ENCODE data around the gene TTLL3.

TTLL3 gene

DNA sequence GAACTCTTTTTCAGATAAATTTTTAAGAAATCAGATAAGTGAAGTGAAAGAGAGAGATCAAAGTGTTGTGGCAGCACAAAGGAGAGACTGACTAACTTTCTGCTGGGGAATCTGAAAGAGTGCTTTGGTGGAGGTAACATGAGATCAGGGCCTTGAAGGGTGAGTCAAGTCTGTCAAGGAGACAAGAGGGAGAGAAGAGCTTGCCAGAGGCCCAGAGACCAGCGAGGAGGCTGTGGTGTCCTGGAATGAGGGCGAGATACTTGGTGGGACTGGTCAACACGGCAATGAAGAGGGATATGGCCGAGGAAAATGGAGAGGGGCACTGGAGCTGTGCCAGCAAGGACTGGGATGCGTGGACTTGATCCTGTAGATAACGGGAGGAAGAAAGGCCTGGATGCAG is 22.3 kb upstream of the TTLL3 start:
- Histone ChIP-seq H3K36me3 (ENCODE audit: insufficient read depth, insufficient read length, low read length) (peaks cover 72% of the 10 kb centered on the region), H3K4me1 (ENCODE audit: insufficient read depth, insufficient read length) (peaks cover 4% of the 10 kb centered on the region), H3K27me3 (ENCODE audit: insufficient read depth, insufficient read length) (no peaks in the 10 kb centered on the region), H3K9ac (ENCODE audit: insufficient read length, low read depth) (no peak overlapping the region), H3K4me3 (ENCODE audit: insufficient read length, low read depth) (no peak overlapping the region), H3K9me3 (ENCODE audit: insufficient read depth, low read length) (no peaks in the 10 kb centered on the region)
- TF ChIP-seq ZNF274 (IDR thresholded peaks at IDR 0.05; ENCODE audit: low read depth, low read length) (no peak), SUZ12 (IDR thresholded peaks at IDR 0.05; ENCODE audit: extremely low read depth, insufficient read depth, insufficient read length) (no peak), YY1 (IDR thresholded peaks at IDR 0.05; ENCODE audit: insufficient read depth, insufficient read length) (no peak)
- DNase-seq (ENCODE audit: low read depth, low spot score), result no peak

- Histone ChIP-seq H3K27me3 (ENCODE audit: insufficient read depth, insufficient read length) (no peaks in the 10 kb centered on the region), H3K4me1 (ENCODE audit: insufficient read depth, insufficient read length) (no peaks in the 10 kb centered on the region), H3K4me3 (ENCODE audit: insufficient read length, low read depth) (no peak overlapping the region), H3K9ac (ENCODE audit: insufficient read length, low read depth) (peak overlapping the region; percentile 87), H3K36me3 (ENCODE audit: insufficient read depth, insufficient read length, low read length) (peaks cover 59% of the 10 kb centered on the region), H3K9me3 (ENCODE audit: insufficient read depth, low read length) (no peaks in the 10 kb centered on the region)
- no peak for DNase-seq (ENCODE audit: low read depth, low spot score)
- TF ChIP-seq SUZ12 (IDR thresholded peaks at IDR 0.05; ENCODE audit: extremely low read depth, insufficient read depth, insufficient read length) (no peak), YY1 (IDR thresholded peaks at IDR 0.05; ENCODE audit: insufficient read depth, insufficient read length) (no peak), ZNF274 (IDR thresholded peaks at IDR 0.05; ENCODE audit: low read depth, low read length) (no peak)
These were observed 18.9 kb upstream of the TTLL3 start for GRCh38 chr3:9791127-9791526.

DNA sequence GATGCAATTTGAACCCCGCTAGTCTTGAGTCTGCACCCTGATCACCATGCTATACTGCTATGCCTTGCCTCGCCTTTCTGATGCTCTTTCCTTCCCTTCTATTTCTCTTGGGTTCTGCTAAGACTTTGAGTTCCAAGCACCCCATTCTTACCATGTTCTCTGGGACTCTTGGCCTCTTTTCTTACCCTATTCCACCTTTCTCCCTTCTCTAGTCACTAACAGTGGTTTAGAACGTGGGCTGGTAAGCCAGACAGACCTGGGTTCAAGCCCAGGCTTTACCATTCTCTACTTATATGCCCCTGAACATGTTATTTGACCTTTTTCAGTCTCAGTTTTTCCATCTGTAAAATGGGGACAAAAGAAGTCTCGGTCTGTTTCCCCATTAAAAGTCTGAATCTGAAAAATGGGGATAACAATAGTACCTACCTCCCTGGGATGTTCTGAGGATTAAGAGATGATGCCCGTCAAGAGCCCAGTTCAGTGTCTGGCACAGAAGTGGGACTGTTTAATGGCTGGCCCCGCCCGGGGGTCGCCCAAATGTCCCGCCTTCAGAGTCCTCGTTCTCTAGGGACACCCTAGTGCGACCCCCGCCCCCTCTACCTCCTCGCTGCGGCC is 18.2 kb upstream of the TTLL3 start:
- peaks cover 58% of the 10 kb centered on the region for H3K36me3 ChIP-seq (ENCODE audit: insufficient read depth, insufficient read length, low read length)

GRCh38 chr3:9792405-9793160 is 17.5 kb upstream of the TTLL3 start, which contains the start of the genes ARPC4 and TADA3:
TSS of gene ARPC4 (plus strand) at chr3:9793082. CDS start at chr3:9793122, 40 bp downstream.
TSS of gene TADA3 (minus strand) at chr3:9792473. CDS start at chr3:9791466, 1,007 bp downstream.
- H3K4me1 ChIP-seq (ENCODE audit: insufficient read depth, insufficient read length), result no peaks in the 10 kb centered on the region
- peak; percentile 95 for DNase-seq (ENCODE audit: low read depth, low spot score)
- H3K36me3 ChIP-seq (ENCODE audit: insufficient read depth, insufficient read length, low read length), result peaks cover 58% of the 10 kb centered on the region
- H3K9me3 ChIP-seq (ENCODE audit: insufficient read depth, low read length), result no peaks in the 10 kb centered on the region
- TF ChIP-seq ZNF274 (IDR thresholded peaks at IDR 0.05; ENCODE audit: low read depth, low read length) (no peak), SUZ12 (IDR thresholded peaks at IDR 0.05; ENCODE audit: extremely low read depth, insufficient read depth, insufficient read length) (no peak), YY1 (IDR thresholded peaks at IDR 0.05; ENCODE audit: insufficient read depth, insufficient read length) (no peak)
- H3K9ac ChIP-seq (ENCODE audit: insufficient read length, low read depth), result peak within 1 kb of the TSS; percentile 87
- no peaks in the 10 kb centered on the region for H3K27me3 ChIP-seq (ENCODE audit: insufficient read depth, insufficient read length)
- H3K4me3 ChIP-seq (ENCODE audit: insufficient read length, low read depth), result peak within 1 kb of the TSS; percentile 93

More for the DNA sequence above, 18.2 kb upstream of the TTLL3 start:
- DNase-seq (ENCODE audit: low read depth, low spot score), result no peak
- Histone ChIP-seq H3K9me3 (ENCODE audit: insufficient read depth, low read length) (no peaks in the 10 kb centered on the region), H3K27me3 (ENCODE audit: insufficient read depth, insufficient read length) (no peaks in the 10 kb centered on the region), H3K4me1 (ENCODE audit: insufficient read depth, insufficient read length) (no peaks in the 10 kb centered on the region), H3K9ac (ENCODE audit: insufficient read length, low read depth) (peak overlapping the region; percentile 87), H3K4me3 (ENCODE audit: insufficient read length, low read depth) (peak overlapping the region; percentile 93)
- TF ChIP-seq YY1 (IDR thresholded peaks at IDR 0.05; ENCODE audit: insufficient read depth, insufficient read length) (no peak), SUZ12 (IDR thresholded peaks at IDR 0.05; ENCODE audit: extremely low read depth, insufficient read depth, insufficient read length) (no peak), ZNF274 (IDR thresholded peaks at IDR 0.05; ENCODE audit: low read depth, low read length) (no peak)

GRCh38 chr3:9793161-9793781 is 16.8 kb upstream of the TTLL3 start:
- DNase-seq (ENCODE audit: low read depth, low spot score), result no peak
- no peaks in the 10 kb centered on the region for H3K4me1 ChIP-seq (ENCODE audit: insufficient read depth, insufficient read length)
- H3K27me3 ChIP-seq (ENCODE audit: insufficient read depth, insufficient read length), result no peaks in the 10 kb centered on the region
- H3K9me3 ChIP-seq (ENCODE audit: insufficient read depth, low read length), result no peaks in the 10 kb centered on the region
- TF ChIP-seq YY1 (IDR thresholded peaks at IDR 0.05; ENCODE audit: insufficient read depth, insufficient read length), result no peak
- TF ChIP-seq SUZ12 (IDR thresholded peaks at IDR 0.05; ENCODE audit: extremely low read depth, insufficient read depth, insufficient read length), result no peak
- TF ChIP-seq ZNF274 (IDR thresholded peaks at IDR 0.05; ENCODE audit: low read depth, low read length), result no peak
- peaks cover 61% of the 10 kb centered on the region for H3K36me3 ChIP-seq (ENCODE audit: insufficient read depth, insufficient read length, low read length)
- H3K9ac ChIP-seq (ENCODE audit: insufficient read length, low read depth), result peak overlapping the region; percentile 87
- peak overlapping the region; percentile 93 for H3K4me3 ChIP-seq (ENCODE audit: insufficient read length, low read depth)

DNA sequence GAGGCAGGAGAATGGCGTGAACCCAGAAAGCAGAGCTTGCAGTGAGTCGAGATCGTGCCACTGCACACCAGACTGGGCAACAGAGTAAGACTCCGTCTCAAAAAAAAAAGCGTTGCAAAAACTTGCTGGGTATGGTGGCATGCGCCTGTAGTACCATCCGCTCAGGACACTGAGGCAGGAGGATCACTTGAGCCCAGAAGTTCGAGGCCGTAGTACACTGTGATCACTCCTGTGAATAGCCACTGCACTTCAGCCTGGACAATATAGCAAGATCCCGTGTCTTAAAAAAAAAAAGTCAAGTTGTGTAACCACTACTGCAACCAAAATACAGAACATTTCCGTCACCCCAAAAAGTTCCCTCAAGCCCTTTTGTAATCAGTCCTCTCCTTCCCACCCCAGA is 15.7 kb upstream of the TTLL3 start:
- DNase-seq (ENCODE audit: low read depth, low spot score), result no peak
- Histone ChIP-seq H3K27me3 (ENCODE audit: insufficient read depth, insufficient read length) (no peaks in the 10 kb centered on the region), H3K4me3 (ENCODE audit: insufficient read length, low read depth) (no peak overlapping the region), H3K9ac (ENCODE audit: insufficient read length, low read depth) (no peak overlapping the region), H3K9me3 (ENCODE audit: insufficient read depth, low read length) (no peaks in the 10 kb centered on the region), H3K36me3 (ENCODE audit: insufficient read depth, insufficient read length, low read length) (peaks cover 66% of the 10 kb centered on the region), H3K4me1 (ENCODE audit: insufficient read depth, insufficient read length) (no peaks in the 10 kb centered on the region)
- no peak for TF ChIP-seq YY1 (IDR thresholded peaks at IDR 0.05; ENCODE audit: insufficient read depth, insufficient read length)
- no peak for TF ChIP-seq ZNF274 (IDR thresholded peaks at IDR 0.05; ENCODE audit: low read depth, low read length)
- no peak for TF ChIP-seq SUZ12 (IDR thresholded peaks at IDR 0.05; ENCODE audit: extremely low read depth, insufficient read depth, insufficient read length)

- no peaks in the 10 kb centered on the region for H3K4me1 ChIP-seq (ENCODE audit: insufficient read depth, insufficient read length)
- H3K9me3 ChIP-seq (ENCODE audit: insufficient read depth, low read length), result no peaks in the 10 kb centered on the region
- H3K4me3 ChIP-seq (ENCODE audit: insufficient read length, low read depth), result no peak overlapping the region
- H3K9ac ChIP-seq (ENCODE audit: insufficient read length, low read depth), result no peak overlapping the region
- H3K36me3 ChIP-seq (ENCODE audit: insufficient read depth, insufficient read length, low read length), result peaks cover 66% of the 10 kb centered on the region
- no peaks in the 10 kb centered on the region for H3K27me3 ChIP-seq (ENCODE audit: insufficient read depth, insufficient read length)
- TF ChIP-seq ZNF274 (IDR thresholded peaks at IDR 0.05; ENCODE audit: low read depth, low read length) (no peak), SUZ12 (IDR thresholded peaks at IDR 0.05; ENCODE audit: extremely low read depth, insufficient read depth, insufficient read length) (no peak), YY1 (IDR thresholded peaks at IDR 0.05; ENCODE audit: insufficient read depth, insufficient read length) (no peak)
- DNase-seq (ENCODE audit: low read depth, low spot score), result no peak
These were observed 14.9 kb upstream of the TTLL3 start for GRCh38 chr3:9795207-9795606.
